HEK293T (cell line): Measurements from ENCODE around the gene ARHGAP22.

Source experiments
- CTCF ChIA-PET: fragments of 350-600 bp; formaldehyde crosslinking; extraction: SDS; loops from one replicate; lab custom pipeline; 2021; ENCODE audit warnings: antibody characterized with exemption, inconsistent platforms; lab: Yijun Ruan, JAX
- POLR2A ChIA-PET: fragments of 350-600 bp; formaldehyde crosslinking; extraction: SDS; loops from one replicate; lab custom pipeline; 2020; ENCODE audit warnings: antibody characterized with exemption, inconsistent platforms; lab: Yijun Ruan, JAX
- DNase-seq: peaks from one replicate; pipeline ENCODE4 v3.0.0; 2012; ENCODE audit warnings: mixed read lengths; ENCODE audit errors: extremely low spot score
- ARNT ChIP-seq: fragments of 450-650 bp; IDR thresholded peaks from 2 replicates; pipeline ENCODE4 v1.6.1; 2017; ENCODE audit warnings: mild to moderate bottlenecking
- BHLHE40 ChIP-seq: fragments of 450-650 bp; IDR thresholded peaks from 2 replicates; pipeline ENCODE4 v1.6.1; 2016; ENCODE audit warnings: mild to moderate bottlenecking, moderate library complexity, borderline replicate concordance
- CTBP1 ChIP-seq: fragments of 450-650 bp; IDR thresholded peaks from 2 replicates; pipeline ENCODE4 v1.6.1; 2016; ENCODE audit warnings: borderline replicate concordance
- ELF4 ChIP-seq: fragments of 450-650 bp; IDR thresholded peaks from 2 replicates; pipeline ENCODE4 v1.6.1; 2017; ENCODE audit warnings: antibody characterized with exemption
- FOXA1 ChIP-seq: fragments of 450-650 bp; IDR thresholded peaks from 2 replicates; pipeline ENCODE4 v1.6.1; 2016; ENCODE audit warnings: mild to moderate bottlenecking
- FOXK2 ChIP-seq: fragments of 450-650 bp; IDR thresholded peaks from 2 replicates; pipeline ENCODE4 v1.6.1; 2016; ENCODE audit warnings: mild to moderate bottlenecking
- FOXM1 ChIP-seq: fragments of 450-650 bp; IDR thresholded peaks from 2 replicates; pipeline ENCODE4 v1.6.1; 2017; ENCODE audit warnings: mild to moderate bottlenecking, borderline replicate concordance
- HDGF ChIP-seq: fragments of 450-650 bp; IDR thresholded peaks from 2 replicates; pipeline ENCODE4 v1.6.1; 2017; ENCODE audit warnings: antibody characterized with exemption, borderline replicate concordance
- L3MBTL2 ChIP-seq: fragments of 450-650 bp; conservative IDR thresholded peaks from 2 replicates; pipeline ENCODE4 v1.6.1; 2016; ENCODE audit warnings: mild to moderate bottlenecking
- LEF1 ChIP-seq: fragments of 450-650 bp; IDR thresholded peaks from 2 replicates; pipeline ENCODE4 v1.6.1; 2017; ENCODE audit warnings: mild to moderate bottlenecking, borderline replicate concordance
- NFRKB ChIP-seq: fragments of 450-650 bp; IDR thresholded peaks from 2 replicates; pipeline ENCODE4 v1.6.1; 2016; ENCODE audit warnings: mild to moderate bottlenecking, moderate library complexity
- PKNOX1 ChIP-seq: fragments of 450-650 bp; IDR thresholded peaks from 2 replicates; pipeline ENCODE4 v1.6.1; 2016
- SP1 ChIP-seq: fragments of 450-650 bp; IDR thresholded peaks from 2 replicates; pipeline ENCODE4 v1.6.1; 2017
- SUZ12 ChIP-seq: fragments of 450-650 bp; IDR thresholded peaks from 2 replicates; pipeline ENCODE4 v1.6.1; 2016; ENCODE audit warnings: mild to moderate bottlenecking
- TARDBP ChIP-seq: fragments of 450-650 bp; IDR thresholded peaks from 2 replicates; pipeline ENCODE4 v1.6.1; 2016
- ZNF384 ChIP-seq: fragments of 450-650 bp; IDR thresholded peaks from 2 replicates; pipeline ENCODE4 v1.6.1; 2016

Gene ARHGAP22

GRCh38 chr10:48456808-48457761, 147.8 kb downstream of the ARHGAP22 start:
- ChIA-PET CTCF (interaction anchor here (0.5 kb wide), 1 partner anchor 40 kb away, joined by 3 read pairs; no protein-coding TSS in a partner anchor), POLR2A (no interaction called here)
- TF ChIP-seq SUZ12 (no peak), ZNF384 (no peak), PKNOX1 (no peak), L3MBTL2 (no peak), SP1 (no peak), NFRKB (no peak), CTBP1 (no peak), FOXK2 (no peak), FOXM1 (no peak), ELF4 (no peak)
- DNase-seq, result no peak

GRCh38 chr10:48456361-48456804, 148.5 kb downstream of the ARHGAP22 start:
- TF ChIP-seq ARNT (no peak), PKNOX1 (no peak), L3MBTL2 (no peak), BHLHE40 (no peak), ELF4 (no peak), NFRKB (no peak), CTBP1 (no peak), FOXM1 (no peak), LEF1 (no peak), FOXK2 (no peak), TARDBP (no peak), SUZ12 (no peak), SP1 (no peak), ZNF384 (no peak), HDGF (no peak)
- CTCF ChIA-PET, result interaction anchor here (0.5 kb wide), 1 partner anchor 40 kb away, joined by 3 read pairs; no protein-coding TSS in a partner anchor

GRCh38 chr10:48455392-48456151, 149.3 kb downstream of the ARHGAP22 start:
- TF ChIP-seq L3MBTL2 (no peak), SP1 (no peak), SUZ12 (no peak), FOXK2 (no peak)
- no peak for DNase-seq
- ChIA-PET CTCF (no interaction called here), POLR2A (no interaction called here)

More at GRCh38 chr10:48456361-48456804, 148.5 kb downstream of the ARHGAP22 start:
- no peak for DNase-seq
- POLR2A ChIA-PET, result no interaction called here

GRCh38 chr10:48455055-48455391, 149.8 kb downstream of the ARHGAP22 start:
- ChIA-PET POLR2A (no interaction called here), CTCF (no interaction called here)
- no peak for TF ChIP-seq CTBP1
- TF ChIP-seq L3MBTL2, result no peak
- TF ChIP-seq LEF1, result no peak
- TF ChIP-seq SUZ12, result no peak
- no peak for TF ChIP-seq NFRKB
- no peak for TF ChIP-seq BHLHE40
- TF ChIP-seq FOXK2, result no peak
- no peak for TF ChIP-seq ARNT
- TF ChIP-seq HDGF, result no peak
- no peak for TF ChIP-seq FOXM1
- no peak for TF ChIP-seq FOXA1
- no peak for DNase-seq

DNA sequence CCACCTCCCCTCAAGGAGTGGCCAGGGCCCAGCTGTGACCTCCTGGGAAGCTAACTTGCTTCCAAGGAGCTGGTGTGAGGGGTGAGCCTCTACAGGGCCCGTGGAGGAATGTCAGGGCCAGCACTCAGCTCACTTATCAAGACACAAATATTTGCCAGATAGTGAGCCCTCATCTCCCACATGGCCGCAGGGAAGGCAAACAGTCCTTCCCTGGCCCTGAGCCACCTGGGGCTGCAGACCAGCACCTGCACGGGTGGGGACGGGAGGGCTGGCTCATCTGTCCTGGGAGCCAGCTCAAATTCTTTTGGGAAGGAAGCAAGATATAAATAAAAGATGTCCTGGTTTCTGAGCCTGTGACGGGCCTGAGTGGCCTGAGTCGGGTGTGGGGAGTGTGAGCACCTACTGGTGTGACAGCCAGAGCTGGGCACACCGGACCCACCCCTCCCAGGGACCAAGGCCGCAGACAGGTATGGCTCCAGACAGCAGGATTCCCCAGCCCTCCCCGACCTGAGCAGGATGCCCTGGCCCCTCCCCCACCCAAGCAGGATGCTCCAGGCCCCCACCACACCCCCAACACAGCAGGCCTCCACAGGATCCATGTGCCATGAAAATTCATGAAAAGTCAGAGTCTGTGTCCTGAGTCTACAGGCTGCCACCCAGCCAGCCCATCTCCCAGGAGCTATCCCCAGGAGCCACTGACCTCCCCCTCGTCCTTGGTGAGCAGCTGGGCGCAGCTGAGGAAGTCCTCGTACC, 150.4 kb downstream of the ARHGAP22 start:
- DNase-seq, result no peak
- CTCF ChIA-PET, result no interaction called here
- POLR2A ChIA-PET, result no interaction called here
- TF ChIP-seq L3MBTL2 (no peak), CTBP1 (no peak), ARNT (no peak)
